Epithelial cell of proximal tubule (primary cell): Measurements from ENCODE around the gene TNIP1. TPM values are rescaled to one million over a fixed set of nuclear protein-coding genes. Genes with fewer than 3 reads are reported as not detected.

Experiments
- DNase-seq: peaks from one replicate; pipeline ENCODE4 v3.0.0-alpha.2; 2011; ENCODE audit warnings: low read depth
- H3K4me3 ChIP-seq: 2 replicates; pipeline ENCODE4 v1.5.1; 2011; ENCODE audit warnings: low read depth, mild to moderate bottlenecking, low read length
- CTCF ChIP-seq: conservative IDR thresholded peaks from 2 replicates; pipeline ENCODE4 v1.5.1; 2012; ENCODE audit warnings: low read depth, mild to moderate bottlenecking, low read length
- total RNA-seq: library from RNA; depleted of rRNA; stranded (reverse); fragments of >200 nt; gene quantifications from 2 replicates; pipeline ENCODE4 v1.2.3, GENCODE V29; 2015

Gene TNIP1
- total RNA-seq, 1 donor from 2014 or later, result 255 TPM

GRCh38 chr5:151041577-151042268 is 39.1 kb downstream of the TNIP1 start:
- no peak for TF ChIP-seq CTCF
- no peak for DNase-seq
- H3K4me3 ChIP-seq, result no peak overlapping the region

- no peak for DNase-seq
- peak; percentile 26 for TF ChIP-seq CTCF
- H3K4me3 ChIP-seq, result no peak overlapping the region
Observed at GRCh38 chr5:151040211-151040747, 40.6 kb downstream of the TNIP1 start.

- no peak for DNase-seq
- no peak for TF ChIP-seq CTCF
- no peak overlapping the region for H3K4me3 ChIP-seq
Observed at GRCh38 chr5:151039665-151040064, 41.2 kb downstream of the TNIP1 start.

- DNase-seq, result no peak
- TF ChIP-seq CTCF, result no peak
- no peak overlapping the region for H3K4me3 ChIP-seq
Observed at GRCh38 chr5:151038801-151039238, 42.0 kb downstream of the TNIP1 start.

- no peak overlapping the region for H3K4me3 ChIP-seq
- no peak for DNase-seq
- TF ChIP-seq CTCF, result no peak
Observed at GRCh38 chr5:151038412-151038745, 42.5 kb downstream of the TNIP1 start.

GRCh38 chr5:151037561-151038411 is 43.0 kb downstream of the TNIP1 start:
- no peak for TF ChIP-seq CTCF
- no peak overlapping the region for H3K4me3 ChIP-seq
- no peak for DNase-seq

GRCh38 chr5:151036556-151036955 is 44.3 kb downstream of the TNIP1 start:
- TF ChIP-seq CTCF, result no peak
- H3K4me3 ChIP-seq, result no peak overlapping the region
- DNase-seq, result no peak
